G401 (cell line): ENCODE results near the gene DAP. TPM values are rescaled to one million over a fixed set of nuclear protein-coding genes. Genes with fewer than 3 reads are reported as not detected.
A peak's percentile ranks its signal among the peaks of the same experiment; 100 is the strongest.
"Not testable (repeated sequence)": the region's sequence is repeated elsewhere in the genome, so short reads cannot be mapped to it uniquely, and the experiment has no call there.

ENCODE experiments used
- DNase-seq: peaks from one replicate; pipeline ENCODE4 v3.0.0-alpha.2; 2015; ENCODE audit warnings: low spot score
- in situ Hi-C: cut with HindIII; loops from 2 replicates; pipeline ENCODE4 v1.10.0; 2016; ENCODE audit warnings: low sequenced_read_pairs, mixed read lengths
- total RNA-seq: library from RNA; depleted of rRNA; stranded (reverse); fragments of >200 nt; shearing (Covaris generic); gene quantifications from 2 replicates; pipeline ENCODE4 v1.2.3, GENCODE V29; 2014

Gene DAP
- total RNA-seq, 1 experiment from 2014 or later, result 10.4 TPM

GRCh38 chr5:10737880-10738279 lies 23.2 kb downstream of the DAP start:
- in situ Hi-C loops, result no loop called here

GRCh38 chr5:10736808-10737207 lies 24.2 kb downstream of the DAP start:
- DNase-seq, result no peak
- in situ Hi-C loops, result no loop called here

More at GRCh38 chr5:10737880-10738279, 23.2 kb downstream of the DAP start:
- peak; percentile 54 for DNase-seq

DNA sequence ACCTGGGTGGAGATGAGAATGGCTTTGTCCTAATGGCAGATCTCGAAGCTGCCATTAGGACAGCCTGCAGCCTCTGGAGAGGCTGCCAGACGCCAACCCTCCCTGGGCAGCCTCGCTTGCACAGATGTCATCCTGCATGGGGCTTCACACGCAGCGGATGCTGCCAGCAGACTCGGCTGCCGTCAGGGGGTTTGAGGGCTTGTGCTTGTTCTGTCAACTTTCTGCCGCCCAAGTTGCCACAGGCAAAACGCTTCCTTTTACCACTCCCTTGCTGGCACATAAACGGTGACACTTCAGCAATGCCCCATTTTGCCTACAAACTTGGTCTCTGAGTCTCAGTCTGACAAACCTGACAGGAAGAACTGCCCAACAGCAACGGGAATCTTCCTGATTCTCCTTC lies 24.7 kb downstream of the DAP start:
- DNase-seq, result peak; percentile 58
- in situ Hi-C loops, result no loop called here

DNA sequence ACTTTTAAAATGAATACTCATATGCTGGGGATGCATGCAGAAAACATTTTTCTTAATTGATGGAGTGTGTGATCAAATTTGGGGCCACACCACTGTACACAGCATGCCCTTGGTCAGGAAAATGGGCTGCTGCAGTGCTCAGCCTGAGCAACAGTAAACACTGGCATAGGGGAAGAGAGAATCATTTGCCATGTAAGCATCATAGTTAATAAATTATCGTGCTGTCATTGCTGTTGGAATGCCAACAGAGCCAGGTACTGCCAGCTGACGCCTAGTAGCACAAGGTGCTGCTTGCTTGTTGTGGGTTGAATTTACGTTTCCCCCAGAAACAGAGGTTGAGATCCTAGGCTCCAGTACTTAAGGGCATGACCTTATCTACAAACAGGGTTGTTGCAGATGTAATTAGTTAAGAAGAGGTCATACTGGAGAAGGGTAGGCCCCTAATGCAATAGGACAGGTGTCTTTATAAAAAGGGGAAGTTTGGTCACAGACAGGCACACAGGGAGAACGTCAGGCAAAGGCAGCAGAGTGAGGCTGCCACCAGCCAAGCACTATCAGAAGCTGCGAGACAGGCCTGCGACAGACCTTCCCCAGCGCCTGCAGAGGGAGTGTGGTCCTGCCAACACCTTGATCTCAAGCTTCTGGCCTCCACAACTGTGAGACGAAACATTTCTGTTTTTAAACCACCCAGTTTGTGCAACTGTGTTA lies 25.3 kb downstream of the DAP start:
- peak; percentile 68 for DNase-seq
- in situ Hi-C loops, result no loop called here

GRCh38 chr5:10734832-10735523 lies 26.1 kb downstream of the DAP start:
- no peak for DNase-seq
- in situ Hi-C loops, result loop anchor here (5.0 kb wide), 1 partner anchor 48 kb away; no protein-coding TSS in a partner anchor

- DNase-seq, result peak; percentile 97
- in situ Hi-C loops, result loop anchor here (5.0 kb wide), 1 partner anchor 47 kb away; no protein-coding TSS in a partner anchor
These were observed 26.9 kb downstream of the DAP start for GRCh38 chr5:10734037-10734709.

DNA sequence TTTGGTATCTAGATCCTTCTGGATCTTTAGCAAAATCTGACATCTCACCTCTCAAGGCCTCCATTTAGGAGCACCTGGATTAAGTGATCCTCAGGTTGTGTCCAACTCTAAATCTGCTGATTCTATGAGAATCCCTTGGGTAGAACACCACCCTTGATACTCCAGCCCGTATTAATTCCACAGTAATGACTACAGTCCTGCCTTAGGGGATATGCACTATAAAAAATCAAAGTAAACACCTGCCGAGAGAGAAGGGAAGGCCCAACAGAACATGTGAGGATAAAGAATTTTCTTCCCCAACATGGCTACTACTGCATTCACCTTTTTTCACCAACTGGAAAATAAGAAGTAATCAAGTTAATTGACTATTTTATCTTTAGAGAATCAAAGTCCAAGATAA lies 27.6 kb downstream of the DAP start:
- in situ Hi-C loops, result loop anchor here (5.0 kb wide), 1 partner anchor 46 kb away; no protein-coding TSS in a partner anchor
- no peak for DNase-seq

DNA sequence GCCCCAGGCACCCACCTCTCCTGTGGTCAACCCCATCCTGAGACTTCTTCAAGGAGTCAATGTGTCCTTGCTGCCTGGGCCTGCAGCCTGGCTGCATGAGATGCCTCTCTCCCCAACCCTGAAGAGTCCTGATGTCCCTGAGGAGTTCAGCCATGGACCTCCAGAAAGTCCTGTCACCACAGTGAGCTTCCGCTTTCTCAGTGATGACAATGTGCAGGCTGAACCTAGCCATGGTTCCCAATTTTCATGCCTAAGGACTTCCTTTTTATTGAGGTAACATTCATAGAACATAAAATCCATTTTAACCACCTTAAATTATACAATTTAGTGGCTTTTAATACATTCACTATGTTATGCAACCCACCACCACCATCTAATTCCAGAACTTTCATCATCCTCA lies 29.1 kb downstream of the DAP start:
- in situ Hi-C loops, result loop anchor here (5.0 kb wide), 1 partner anchor 45 kb away; no protein-coding TSS in a partner anchor
- no peak for DNase-seq

DNA sequence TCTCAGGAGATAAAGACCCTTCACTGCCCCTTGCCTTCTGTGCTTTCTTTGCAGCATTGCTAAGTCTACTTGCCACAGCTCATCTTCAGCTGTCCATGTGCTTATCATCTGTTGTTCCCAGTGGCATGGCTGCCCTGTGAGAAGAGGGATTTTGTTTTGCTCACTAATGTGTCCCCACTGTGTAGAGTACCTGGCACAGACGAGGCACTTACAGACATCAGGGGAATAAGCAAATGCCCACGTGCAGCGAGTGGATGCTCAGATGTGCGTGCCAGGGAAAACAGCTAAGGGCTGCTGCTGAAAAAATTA lies 31.0 kb downstream of the DAP start:
- in situ Hi-C loops, result loop anchor here (5.0 kb wide), 1 partner anchor 43 kb away; no protein-coding TSS in a partner anchor
- no peak for DNase-seq

DNA sequence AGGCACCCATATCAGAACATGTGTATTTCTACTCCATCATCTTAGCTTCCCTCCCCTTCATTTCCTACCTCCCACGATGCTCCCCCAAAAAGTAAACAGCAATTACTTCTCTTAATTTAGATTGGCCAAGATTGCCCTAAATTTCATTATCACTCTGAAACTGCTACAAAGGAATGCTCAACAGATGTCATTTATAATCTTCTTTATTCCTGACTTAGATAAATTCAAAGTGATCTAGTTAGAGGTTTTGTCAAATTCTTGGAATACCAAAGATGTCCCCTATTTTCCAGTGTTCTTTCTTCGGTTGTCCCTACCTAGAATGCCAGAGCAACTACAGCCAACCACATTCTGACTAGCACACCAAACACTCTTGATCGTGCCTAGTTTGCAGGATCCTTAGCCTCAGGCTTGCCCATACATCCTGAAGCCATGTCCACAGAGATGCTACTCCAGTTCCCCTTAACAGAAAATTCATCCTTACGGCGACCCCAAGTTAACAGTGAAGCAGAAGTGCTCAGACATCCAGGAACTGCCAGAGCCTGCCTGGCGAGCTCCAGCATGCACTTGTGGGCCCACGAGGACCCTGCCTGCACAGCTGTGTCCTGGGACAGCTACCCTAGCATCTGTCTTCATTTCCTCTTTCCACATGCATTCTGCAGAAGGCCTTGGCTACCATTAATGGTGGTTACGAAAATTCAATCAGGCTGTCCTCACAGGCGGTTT lies 31.6 kb downstream of the DAP start:
- in situ Hi-C loops, result loop anchor here (5.0 kb wide), 1 partner anchor 42 kb away; no protein-coding TSS in a partner anchor
- no peak for DNase-seq

- no peak for DNase-seq
- in situ Hi-C loops, result no loop called here
These were observed 32.4 kb downstream of the DAP start for GRCh38 chr5:10728679-10729078.

- in situ Hi-C loops, result no loop called here
- no peak for DNase-seq
These were observed 33.2 kb downstream of the DAP start for GRCh38 chr5:10727861-10728260.

GRCh38 chr5:10726913-10727517 lies 34.0 kb downstream of the DAP start:
- in situ Hi-C loops, result no loop called here
- DNase-seq, result no peak

DNA sequence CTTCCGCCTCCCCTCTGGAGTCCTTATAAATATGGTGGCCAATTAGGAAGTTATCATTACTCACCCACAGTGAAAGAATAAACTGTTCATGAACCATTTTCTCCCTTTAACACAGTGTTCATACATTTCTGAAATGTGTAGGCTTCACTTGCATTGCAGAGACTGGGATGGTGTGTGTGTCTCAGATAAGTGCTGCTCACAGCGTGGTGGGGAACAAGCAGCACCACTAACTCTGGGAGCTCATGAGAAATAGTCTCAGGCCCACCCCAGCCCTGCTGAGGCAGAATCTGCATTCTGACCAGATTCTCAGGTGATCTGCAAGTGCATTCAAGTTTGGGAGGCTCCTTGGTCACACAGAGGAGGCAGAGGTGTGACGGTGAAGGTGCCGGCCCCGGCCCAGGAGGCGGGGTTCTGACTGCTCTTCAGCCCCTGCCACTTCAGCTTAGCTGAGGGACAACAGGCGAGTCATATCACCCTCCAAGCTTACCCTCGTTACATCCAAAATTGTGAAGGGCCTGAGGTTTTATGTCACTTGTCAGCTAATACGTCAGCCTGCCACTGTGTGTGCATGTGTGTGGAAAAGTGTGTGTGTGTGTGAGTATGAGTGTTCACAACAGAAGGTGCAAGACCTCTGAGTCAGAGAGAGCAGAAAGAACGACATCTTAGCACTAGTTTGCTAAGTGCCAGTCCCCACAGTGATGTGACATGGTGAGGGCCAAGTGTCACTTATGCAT lies 34.7 kb downstream of the DAP start:
- in situ Hi-C loops, result no loop called here
- DNase-seq, result no peak

GRCh38 chr5:10725636-10726035 lies 35.4 kb downstream of the DAP start:
- DNase-seq, result no peak
- in situ Hi-C loops, result no loop called here

- DNase-seq, result no peak
- in situ Hi-C loops, result no loop called here
These were observed 36.1 kb downstream of the DAP start for GRCh38 chr5:10724781-10725507.

- in situ Hi-C loops, result no loop called here
- DNase-seq, result no peak
These were observed 37.5 kb downstream of the DAP start for GRCh38 chr5:10723514-10723913.

GRCh38 chr5:10720766-10721165 lies 40.3 kb downstream of the DAP start:
- DNase-seq, in situ Hi-C loops: not testable (repeated sequence)
